HCT116 (cell line): Measurements from ENCODE around the gene RAPGEF1. TPM values are rescaled to one million over a fixed set of nuclear protein-coding genes. Genes with fewer than 3 reads are reported as not detected.
"Not testable (repeated sequence)": the region's sequence is repeated elsewhere in the genome, so short reads cannot be mapped to it uniquely, and the experiment has no call there.

Source experiments
- ATAC-seq: fragments of 200-7000 bp; cut with Tn5 transposase; 2 replicates; pipeline ENCODE4 v1.9.1; 2020; ENCODE audit warnings: mild to moderate bottlenecking, moderate library complexity
- BruUV-seq: library from RNA; stranded (reverse); fragments of 400-500 nt; replicated peaks from 2 replicates; lab custom pipeline; 2021; lab: Mats Ljungman, UMichigan
- CTCF ChIA-PET: fragments of 300-600 bp; sonication (Branson Sonifier 250); formaldehyde crosslinking; loops from one replicate; lab custom pipeline; 2021; ENCODE audit warnings: antibody characterized with exemption; lab: Charles Lee
- POLR2A ChIA-PET: fragments of 300-600, 350-600 bp; sonication (Branson Sonifier 250); formaldehyde crosslinking; loops from one replicate; lab custom pipeline; 2021; ENCODE audit warnings: antibody characterized with exemption; lab: Charles Lee
- RAD21 ChIA-PET, 2 experiments: fragments of 300-600 bp; sonication (Branson Sonifier 250); formaldehyde crosslinking; loops; one replicate each; lab custom pipeline; 2023; ENCODE audit warnings: low total read pairs in 2 of 2; ENCODE audit not compliant: uncharacterized antibody in 2 of 2, unreplicated experiment in 2 of 2, low non-redundant PET in 1 of 2; lab: Charles Lee
- DNase-seq: peaks from one replicate; pipeline ENCODE4 v3.0.0-alpha.2; 2010; ENCODE audit warnings: low read depth, low spot score
- H2AFZ ChIP-seq: fragments of 200-600 bp; shearing (Covaris generic), sonication (generic); 2 replicates; pipeline ENCODE4 v1.6.1; 2017; ENCODE audit warnings: low read depth, mixed run types, mixed read lengths, antibody characterized with exemption, low read length; ENCODE audit not compliant: poor library complexity, severe bottlenecking
- H3K27ac ChIP-seq: 2 replicates; pipeline ENCODE4 v1.5.1; 2012; ENCODE audit warnings: low read depth, low read length
- H3K27me3 ChIP-seq: fragments of 200-600 bp; sonication (generic); 2 replicates; pipeline ENCODE4 v1.6.1; 2016; ENCODE audit warnings: mixed run types, low read length, mixed read lengths; ENCODE audit not compliant: insufficient read depth
- H3K36me3 ChIP-seq, 2 experiments: fragments of 200-500 bp in 1 of 2; fragments of 200-600 bp in 1 of 2; sonication (Bioruptor generic) in 1 of 2; sonication (generic) in 1 of 2; 2 replicates each; pipeline versions ENCODE4 v1.5.1 to v1.6.1; 2014 to 2016; ENCODE audit warnings: low read length in 2 of 2, inconsistent platforms in 1 of 2, mixed read lengths in 1 of 2, mixed run types in 1 of 2; ENCODE audit not compliant: insufficient read depth in 2 of 2, control insufficient read depth in 1 of 2
- H3K4me1 ChIP-seq, 2 experiments: fragments of 200-600 bp in 1 of 2; sonication (generic) in 1 of 2; 2 replicates each; pipeline versions ENCODE4 v1.5.1 to v1.6.1; 2012 to 2017; ENCODE audit warnings: low read length in 2 of 2, inconsistent platforms in 1 of 2, mild to moderate bottlenecking in 1 of 2, mixed read lengths in 1 of 2, mixed run types in 1 of 2, moderate library complexity in 1 of 2; ENCODE audit not compliant: insufficient read depth in 2 of 2, control insufficient read depth in 1 of 2
- H3K4me2 ChIP-seq: fragments of 200-600 bp; sonication (generic); 2 replicates; pipeline ENCODE4 v1.6.1; 2017; ENCODE audit warnings: mixed run types, low read length, mixed read lengths
- H3K4me3 ChIP-seq, 2 experiments: fragments of 200-600 bp in 1 of 2; sonication (generic) in 1 of 2; replicated peaks in 1 of 2; 2 replicates each; pipeline ENCODE4 v1.5.1; 2011 to 2016; ENCODE audit warnings: low read length in 2 of 2, control low read depth in 1 of 2, low read depth in 1 of 2, mild to moderate bottlenecking in 1 of 2, mixed read lengths in 1 of 2, mixed run types in 1 of 2
- H3K79me2 ChIP-seq: fragments of 200-600 bp; sonication (generic); 2 replicates; pipeline ENCODE4 v1.6.1; 2017; ENCODE audit warnings: mild to moderate bottlenecking, mixed run types, low read length, moderate library complexity, mixed read lengths; ENCODE audit not compliant: insufficient read depth
- H3K9ac ChIP-seq: fragments of 200-600 bp; sonication (generic); 2 replicates; pipeline ENCODE4 v1.6.1; 2016; ENCODE audit warnings: low read length, mixed read lengths
- H3K9me2 ChIP-seq: fragments of 200-600 bp; sonication (generic), shearing (Covaris generic); 2 replicates; pipeline ENCODE4 v1.6.1; 2017; ENCODE audit warnings: mixed run types, mild to moderate bottlenecking, moderate library complexity; ENCODE audit not compliant: insufficient read depth
- H3K9me3 ChIP-seq, 2 experiments: fragments of 200-500 bp in 1 of 2; fragments of 200-600 bp in 1 of 2; sonication (Bioruptor generic) in 1 of 2; sonication (generic) in 1 of 2; 2 replicates each; pipeline ENCODE4 v1.6.1; 2014 to 2017; ENCODE audit warnings: low read length in 2 of 2, mixed read lengths in 2 of 2, inconsistent platforms in 1 of 2, low read depth in 1 of 2, mild to moderate bottlenecking in 1 of 2, mixed run types in 1 of 2, moderate library complexity in 1 of 2; ENCODE audit not compliant: control insufficient read depth in 1 of 2, insufficient read depth in 1 of 2
- H4K20me1 ChIP-seq: fragments of 200-600 bp; sonication (generic), shearing (Covaris generic); 2 replicates; pipeline ENCODE4 v1.6.1; 2017; ENCODE audit warnings: mixed run types, mild to moderate bottlenecking, moderate library complexity; ENCODE audit not compliant: insufficient read depth
- CBX3 ChIP-seq: IDR thresholded peaks from 2 replicates; pipeline ENCODE4 v1.6.1; 2012; ENCODE audit warnings: low read depth
- CEBPB ChIP-seq: IDR thresholded peaks from 2 replicates; pipeline ENCODE4 v1.6.1; 2012; ENCODE audit warnings: low read depth
- EGR1 ChIP-seq: IDR thresholded peaks from 2 replicates; pipeline ENCODE4 v1.6.1; 2012; ENCODE audit warnings: low read depth
- ELF1 ChIP-seq: IDR thresholded peaks from 2 replicates; pipeline ENCODE4 v1.6.1; 2012; ENCODE audit warnings: low read depth, borderline replicate concordance
- EZH2 ChIP-seq: fragments of 200-600 bp; sonication (generic); IDR thresholded peaks from 2 replicates; pipeline ENCODE4 v1.6.1; 2017; ENCODE audit warnings: antibody characterized with exemption, mixed run types
- EZH2phosphoT487 ChIP-seq: fragments of 200-600 bp; IDR thresholded peaks from 2 replicates; pipeline ENCODE4 v1.6.1; 2018; ENCODE audit warnings: antibody characterized with exemption, borderline replicate concordance
- FOSL1 ChIP-seq: IDR thresholded peaks from 2 replicates; pipeline ENCODE4 v1.6.1; 2012; ENCODE audit warnings: low read depth
- JUND ChIP-seq: IDR thresholded peaks from 2 replicates; pipeline ENCODE4 v1.6.1; 2012
- POLR2A ChIP-seq: IDR thresholded peaks from 2 replicates; pipeline ENCODE4 v1.7.0; 2011; ENCODE audit warnings: borderline replicate concordance; ENCODE audit not compliant: insufficient read depth, insufficient read length; ENCODE audit errors: extremely low read depth
- POLR2AphosphoS5 ChIP-seq: IDR thresholded peaks from 2 replicates; pipeline ENCODE4 v1.6.1; 2011; ENCODE audit warnings: mild to moderate bottlenecking, low read depth, low read length, moderate library complexity
- ZFX ChIP-seq: fragments of 450-650 bp; IDR thresholded peaks from 2 replicates; pipeline ENCODE4 v1.6.1; 2017
- ZNF274 ChIP-seq: fragments of 200-500 bp; sonication (Bioruptor generic); IDR thresholded peaks from 2 replicates; pipeline ENCODE4 v1.6.1; 2014; ENCODE audit warnings: mild to moderate bottlenecking, low read depth, low read length, inconsistent platforms
- intact Hi-C: fragments of 100-400 bp; cut with micrococcal nuclease; formaldehyde crosslinking; loops from 2 replicates; pipeline ENCODE4 v1.10.0; 2022
- total RNA-seq: library from RNA; stranded (reverse); gene quantifications from one replicate; pipeline ENCODE4 v1.2.1, GENCODE V29; 2021; ENCODE audit not compliant: unreplicated experiment
- TF ChIP-seq, protein P1 (sequence below): IDR thresholded peaks from 2 replicates; pipeline ENCODE4 v1.6.1; 2012
- TF ChIP-seq, protein P2 (sequence below): IDR thresholded peaks from 2 replicates; pipeline ENCODE4 v1.6.1; 2012
- TF ChIP-seq, protein P3 (sequence below), 3 experiments: fragments of 200-600 bp in 1 of 3; sonication (generic) in 1 of 3; IDR thresholded peaks in 2 of 3; conservative IDR thresholded peaks in 1 of 3; 2 replicates each; pipeline ENCODE4 v1.5.1; 2012 to 2017; ENCODE audit warnings: low read depth in 2 of 3, low read length in 2 of 3, antibody characterized with exemption in 1 of 3, borderline replicate concordance in 1 of 3, control low read depth in 1 of 3, mild to moderate bottlenecking in 1 of 3, mixed read lengths in 1 of 3, mixed run types in 1 of 3, moderate library complexity in 1 of 3; ENCODE audit not compliant: insufficient read depth in 1 of 3
- TF ChIP-seq, protein P4 (sequence below): IDR thresholded peaks from 2 replicates; pipeline ENCODE4 v1.6.1; 2012; ENCODE audit warnings: low read depth

The RAPGEF1 gene
- total RNA-seq, 1 experiment from 2014 or later = 43.0 TPM

DNA sequence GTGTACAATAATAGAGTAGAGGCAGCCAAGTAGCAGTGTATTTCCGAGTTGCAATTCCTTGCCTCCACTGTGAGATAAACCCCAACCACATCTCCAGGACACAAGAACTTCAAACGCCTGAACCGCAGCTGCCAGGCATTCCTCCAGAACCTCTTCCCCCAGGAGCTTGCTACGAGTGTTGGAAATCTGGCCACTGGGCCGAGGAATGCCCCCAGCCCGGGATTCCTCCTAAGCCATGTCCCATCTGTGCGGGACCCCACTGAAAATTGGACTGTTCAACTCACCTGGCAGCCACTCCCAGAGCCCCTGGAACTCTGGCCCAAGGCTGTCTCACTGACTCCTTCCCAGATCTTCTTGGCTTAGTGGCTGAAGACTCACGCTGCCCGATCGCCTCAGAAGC, 190.7 kb downstream of the RAPGEF1 start:
- ATAC-seq, intact Hi-C loops, RAD21 ChIA-PET, H3K36me3 ChIP-seq, H3K4me1 ChIP-seq, H3K9me2 ChIP-seq, H3K4me2 ChIP-seq, H2AFZ ChIP-seq, H3K9me3 ChIP-seq, H3K27me3 ChIP-seq, H4K20me1 ChIP-seq, H3K9ac ChIP-seq, POLR2A ChIA-PET, H3K79me2 ChIP-seq, CTCF ChIA-PET, H3K27ac ChIP-seq, BruUV-seq, H3K4me3 ChIP-seq, DNase-seq: not testable (repeated sequence)

DNA sequence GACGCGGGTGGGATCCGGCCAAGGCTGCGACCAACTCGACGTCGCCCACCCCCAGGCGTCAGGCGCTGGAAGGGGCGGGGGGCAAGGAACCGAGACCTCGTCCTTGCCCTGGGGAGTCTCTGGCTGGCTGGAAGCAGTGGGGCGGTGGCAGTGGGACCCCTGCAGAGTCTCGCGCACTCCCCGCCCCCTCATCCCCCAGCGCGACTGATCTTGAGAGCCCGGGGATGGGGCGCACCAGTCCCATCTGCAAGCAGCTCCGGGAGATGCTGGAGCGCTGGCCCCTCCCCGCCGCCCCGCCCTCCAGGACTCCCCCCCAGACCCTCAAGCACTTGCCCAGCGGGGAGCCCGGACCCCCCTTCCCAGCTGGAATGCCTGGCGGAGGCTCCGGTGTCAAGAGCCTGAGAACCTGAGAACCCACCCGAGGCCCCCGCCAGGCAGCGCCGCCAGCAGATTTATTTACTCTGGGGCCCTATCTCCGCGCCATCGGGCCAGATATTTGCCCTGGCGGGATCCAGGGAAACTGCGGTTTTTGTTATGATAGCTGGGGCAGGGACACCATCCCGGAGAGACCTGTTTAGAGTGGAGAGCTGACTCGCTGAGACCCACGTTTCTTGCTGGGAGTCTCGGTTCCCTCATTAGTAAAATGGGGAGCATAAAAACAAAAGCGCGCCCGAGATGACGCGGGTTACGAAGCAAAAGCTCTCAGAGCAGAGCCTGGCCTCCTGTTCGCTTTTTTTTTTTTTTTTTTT, 193.4 kb downstream of the RAPGEF1 start:
- Histone ChIP-seq H3K36me3 (no peaks in the 10 kb centered on the region), H3K4me1 (peaks cover 3 to 9% of the 10 kb centered on the region in 2 experiments; a peak in 1 of 4 replicates), H3K27ac (no peak overlapping the region; the same call in 1 of the 2 replicates), H2AFZ (no peak overlapping the region), H3K4me2 (no peak overlapping the region), H3K9me2 (no peaks in the 10 kb centered on the region), H3K79me2 (no peaks in the 10 kb centered on the region), H4K20me1 (no peaks in the 10 kb centered on the region), H3K9ac (no peak overlapping the region), H3K4me3 (no peak overlapping the region), H3K9me3 (peaks cover 0 to 12% of the 10 kb centered on the region in 2 experiments; a peak in 2 of 4 replicates), H3K27me3 (no peaks in the 10 kb centered on the region)
- RAD21 ChIA-PET = no interaction called here
- ATAC-seq (no peak), DNase-seq (no peak)
- POLR2A ChIA-PET = no interaction called here
- CTCF ChIA-PET = no interaction called here
- BruUV-seq = no TSS peak
- intact Hi-C loops = no loop called here
- TF ChIP-seq, protein P1, sequence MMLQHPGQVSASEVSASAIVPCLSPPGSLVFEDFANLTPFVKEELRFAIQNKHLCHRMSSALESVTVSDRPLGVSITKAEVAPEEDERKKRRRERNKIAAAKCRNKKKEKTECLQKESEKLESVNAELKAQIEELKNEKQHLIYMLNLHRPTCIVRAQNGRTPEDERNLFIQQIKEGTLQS = no peak
- no peak for TF ChIP-seq JUND
- TF ChIP-seq, protein P2, sequence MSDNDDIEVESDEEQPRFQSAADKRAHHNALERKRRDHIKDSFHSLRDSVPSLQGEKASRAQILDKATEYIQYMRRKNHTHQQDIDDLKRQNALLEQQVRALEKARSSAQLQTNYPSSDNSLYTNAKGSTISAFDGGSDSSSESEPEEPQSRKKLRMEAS = no peak
- TF ChIP-seq CBX3 = no peak
- TF ChIP-seq EZH2 = no peak
- no peak for TF ChIP-seq EZH2phosphoT487
- TF ChIP-seq CEBPB = no peak
- no peak for TF ChIP-seq POLR2AphosphoS5
- TF ChIP-seq FOSL1 = no peak
- TF ChIP-seq, protein P3, sequence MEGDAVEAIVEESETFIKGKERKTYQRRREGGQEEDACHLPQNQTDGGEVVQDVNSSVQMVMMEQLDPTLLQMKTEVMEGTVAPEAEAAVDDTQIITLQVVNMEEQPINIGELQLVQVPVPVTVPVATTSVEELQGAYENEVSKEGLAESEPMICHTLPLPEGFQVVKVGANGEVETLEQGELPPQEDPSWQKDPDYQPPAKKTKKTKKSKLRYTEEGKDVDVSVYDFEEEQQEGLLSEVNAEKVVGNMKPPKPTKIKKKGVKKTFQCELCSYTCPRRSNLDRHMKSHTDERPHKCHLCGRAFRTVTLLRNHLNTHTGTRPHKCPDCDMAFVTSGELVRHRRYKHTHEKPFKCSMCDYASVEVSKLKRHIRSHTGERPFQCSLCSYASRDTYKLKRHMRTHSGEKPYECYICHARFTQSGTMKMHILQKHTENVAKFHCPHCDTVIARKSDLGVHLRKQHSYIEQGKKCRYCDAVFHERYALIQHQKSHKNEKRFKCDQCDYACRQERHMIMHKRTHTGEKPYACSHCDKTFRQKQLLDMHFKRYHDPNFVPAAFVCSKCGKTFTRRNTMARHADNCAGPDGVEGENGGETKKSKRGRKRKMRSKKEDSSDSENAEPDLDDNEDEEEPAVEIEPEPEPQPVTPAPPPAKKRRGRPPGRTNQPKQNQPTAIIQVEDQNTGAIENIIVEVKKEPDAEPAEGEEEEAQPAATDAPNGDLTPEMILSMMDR (IDR thresholded peaks at IDR 0.05 in 2 of 3, conservative IDR thresholded peaks at IDR 0.05 in 1 of 3; ENCODE audit: borderline replicate concordance in 1 of 3, insufficient read depth in 1 of 3, low read depth in 2 of 3, low read length in 2 of 3) = no peak
- TF ChIP-seq POLR2A = no peak
- TF ChIP-seq ZNF274 = no peak
- TF ChIP-seq ZFX = no peak
- TF ChIP-seq, protein P4, sequence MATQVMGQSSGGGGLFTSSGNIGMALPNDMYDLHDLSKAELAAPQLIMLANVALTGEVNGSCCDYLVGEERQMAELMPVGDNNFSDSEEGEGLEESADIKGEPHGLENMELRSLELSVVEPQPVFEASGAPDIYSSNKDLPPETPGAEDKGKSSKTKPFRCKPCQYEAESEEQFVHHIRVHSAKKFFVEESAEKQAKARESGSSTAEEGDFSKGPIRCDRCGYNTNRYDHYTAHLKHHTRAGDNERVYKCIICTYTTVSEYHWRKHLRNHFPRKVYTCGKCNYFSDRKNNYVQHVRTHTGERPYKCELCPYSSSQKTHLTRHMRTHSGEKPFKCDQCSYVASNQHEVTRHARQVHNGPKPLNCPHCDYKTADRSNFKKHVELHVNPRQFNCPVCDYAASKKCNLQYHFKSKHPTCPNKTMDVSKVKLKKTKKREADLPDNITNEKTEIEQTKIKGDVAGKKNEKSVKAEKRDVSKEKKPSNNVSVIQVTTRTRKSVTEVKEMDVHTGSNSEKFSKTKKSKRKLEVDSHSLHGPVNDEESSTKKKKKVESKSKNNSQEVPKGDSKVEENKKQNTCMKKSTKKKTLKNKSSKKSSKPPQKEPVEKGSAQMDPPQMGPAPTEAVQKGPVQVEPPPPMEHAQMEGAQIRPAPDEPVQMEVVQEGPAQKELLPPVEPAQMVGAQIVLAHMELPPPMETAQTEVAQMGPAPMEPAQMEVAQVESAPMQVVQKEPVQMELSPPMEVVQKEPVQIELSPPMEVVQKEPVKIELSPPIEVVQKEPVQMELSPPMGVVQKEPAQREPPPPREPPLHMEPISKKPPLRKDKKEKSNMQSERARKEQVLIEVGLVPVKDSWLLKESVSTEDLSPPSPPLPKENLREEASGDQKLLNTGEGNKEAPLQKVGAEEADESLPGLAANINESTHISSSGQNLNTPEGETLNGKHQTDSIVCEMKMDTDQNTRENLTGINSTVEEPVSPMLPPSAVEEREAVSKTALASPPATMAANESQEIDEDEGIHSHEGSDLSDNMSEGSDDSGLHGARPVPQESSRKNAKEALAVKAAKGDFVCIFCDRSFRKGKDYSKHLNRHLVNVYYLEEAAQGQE = no peak
- TF ChIP-seq ELF1 = no peak
- no peak for TF ChIP-seq EGR1
